A673 (cell line): ENCODE data around the gene SLC44A1. TPM values are rescaled to one million over a fixed set of nuclear protein-coding genes. Genes with fewer than 3 reads are reported as not detected.

Source experiments
- BruUV-seq: library from RNA; stranded (reverse); fragments of 400-500 nt; replicated peaks from 2 replicates; lab custom pipeline; 2021; lab: Mats Ljungman, UMichigan
- CTCF ChIA-PET: fragments of 300-600 bp; sonication (Branson Sonifier 250); formaldehyde crosslinking; loops from one replicate; lab custom pipeline; 2022; ENCODE audit warnings: antibody characterized with exemption; lab: Charles Lee
- POLR2A ChIA-PET: fragments of 300-600 bp; sonication (Branson Sonifier 250); formaldehyde crosslinking; loops from one replicate; lab custom pipeline; 2022; ENCODE audit warnings: antibody characterized with exemption; ENCODE audit not compliant: low non-redundant PET; lab: Charles Lee
- DNase-seq: peaks from one replicate; pipeline ENCODE4 v3.0.0-alpha.2; 2015; ENCODE audit warnings: low spot score
- H3K27ac ChIP-seq: fragments of 200-600 bp; sonication (generic); 2 replicates; pipeline ENCODE4 v1.5.1; 2016; ENCODE audit warnings: mixed run types, low read depth, mild to moderate bottlenecking, mixed read lengths, antibody characterized with exemption, low read length; ENCODE audit not compliant: poor library complexity, severe bottlenecking
- H3K27me3 ChIP-seq: fragments of 200-600 bp; sonication (generic); replicated peaks from 2 replicates; pipeline ENCODE4 v1.6.1; 2017; ENCODE audit warnings: mixed run types, low read depth, mild to moderate bottlenecking, mixed read lengths, antibody characterized with exemption, low read length; ENCODE audit not compliant: insufficient read depth, poor library complexity
- H3K36me3 ChIP-seq: fragments of 200-600 bp; sonication (generic); 2 replicates; pipeline ENCODE4 v1.6.1; 2016; ENCODE audit warnings: mixed run types, mild to moderate bottlenecking, mixed read lengths, antibody characterized with exemption, low read length; ENCODE audit not compliant: insufficient read depth, poor library complexity, severe bottlenecking
- H3K4me1 ChIP-seq: fragments of 200-600 bp; sonication (generic); 2 replicates; pipeline ENCODE4 v1.6.1; 2017; ENCODE audit warnings: mixed run types, mild to moderate bottlenecking, mixed read lengths, antibody characterized with exemption, low read length; ENCODE audit not compliant: insufficient read depth, poor library complexity, severe bottlenecking
- H3K4me3 ChIP-seq: fragments of 200-600 bp; sonication (generic); 2 replicates; pipeline ENCODE4 v1.5.1; 2016; ENCODE audit warnings: low read depth, mixed run types, mild to moderate bottlenecking, mixed read lengths, low read length; ENCODE audit not compliant: poor library complexity, severe bottlenecking
- H3K9me3 ChIP-seq: fragments of 200-600 bp; sonication (generic); 2 replicates; pipeline ENCODE4 v1.6.1; 2016; ENCODE audit warnings: mixed run types, low read depth, mild to moderate bottlenecking, mixed read lengths, antibody characterized with exemption, low read length; ENCODE audit not compliant: poor library complexity, severe bottlenecking
- CTCF ChIP-seq: fragments of 300-800, 200-600 bp; sonication (generic); conservative IDR thresholded peaks from 2 replicates; pipeline ENCODE4 v1.5.1; 2017; ENCODE audit warnings: low read depth, mild to moderate bottlenecking, antibody characterized with exemption, low read length, moderate library complexity, mixed read lengths
- EZH2 ChIP-seq: fragments of 200-600 bp; sonication (generic); IDR thresholded peaks from 2 replicates; pipeline ENCODE4 v1.6.1; 2017; ENCODE audit warnings: borderline replicate concordance, low read depth, mild to moderate bottlenecking, mixed read lengths, antibody characterized with exemption, low read length; ENCODE audit not compliant: poor library complexity, severe bottlenecking
- intact Hi-C: fragments of 100-400 bp; cut with micrococcal nuclease; formaldehyde crosslinking; loops from one replicate; pipeline ENCODE4 v1.10.0; 2022; ENCODE audit not compliant: unreplicated experiment
- total RNA-seq: library from RNA; stranded (reverse); gene quantifications from 2 replicates; pipeline ENCODE4 v1.2.3, GENCODE V29; 2021

Gene SLC44A1
- total RNA-seq, 1 experiment from 2014 or later, result 11.9 TPM

DNA sequence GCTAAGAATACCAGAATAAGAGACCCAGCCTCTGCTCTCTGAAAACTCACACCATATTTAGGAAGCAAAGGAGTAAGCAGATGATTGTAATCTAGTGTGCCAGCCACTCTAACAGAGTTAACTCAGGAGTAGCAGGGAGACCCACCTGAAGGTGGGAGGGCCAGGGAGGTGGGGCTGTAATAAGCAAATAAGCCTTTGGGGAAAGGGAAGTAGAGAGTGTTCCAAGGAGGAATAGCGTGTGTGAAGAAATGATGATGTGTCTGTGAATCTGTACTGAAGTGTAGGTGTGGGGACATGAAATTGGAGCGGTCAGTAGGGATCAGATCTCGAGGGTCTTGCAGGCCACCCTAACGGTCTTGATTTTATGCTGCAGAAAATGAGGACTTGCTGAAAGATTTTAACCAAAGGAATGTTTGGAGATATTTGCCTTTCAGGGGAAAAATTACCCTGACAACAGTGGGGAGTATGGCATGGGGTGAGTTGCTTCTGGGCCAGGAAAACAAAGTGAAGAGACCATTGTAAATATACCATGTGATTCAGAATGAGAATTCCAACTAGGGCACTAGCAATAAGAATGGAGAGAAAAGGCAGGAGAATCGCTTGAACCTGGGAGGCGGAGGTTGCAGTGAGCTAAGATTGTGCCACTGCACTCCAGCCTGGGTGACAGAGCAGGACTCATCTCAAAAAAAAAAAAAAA is 159.2 kb downstream of the SLC44A1 start:
- no TSS peak for BruUV-seq
- intact Hi-C loops, result no loop called here
- H3K4me3 ChIP-seq, result no peak overlapping the region
- no peaks in the 10 kb centered on the region for H3K4me1 ChIP-seq
- peaks cover 2% of the 10 kb centered on the region for H3K27me3 ChIP-seq
- POLR2A ChIA-PET, result no interaction called here
- no peak overlapping the region for H3K27ac ChIP-seq
- no peaks in the 10 kb centered on the region for H3K9me3 ChIP-seq
- TF ChIP-seq EZH2, result no peak
- TF ChIP-seq CTCF, result no peak
- DNase-seq, result no peak
- CTCF ChIA-PET, result no interaction called here
- H3K36me3 ChIP-seq, result no peaks in the 10 kb centered on the region

DNA sequence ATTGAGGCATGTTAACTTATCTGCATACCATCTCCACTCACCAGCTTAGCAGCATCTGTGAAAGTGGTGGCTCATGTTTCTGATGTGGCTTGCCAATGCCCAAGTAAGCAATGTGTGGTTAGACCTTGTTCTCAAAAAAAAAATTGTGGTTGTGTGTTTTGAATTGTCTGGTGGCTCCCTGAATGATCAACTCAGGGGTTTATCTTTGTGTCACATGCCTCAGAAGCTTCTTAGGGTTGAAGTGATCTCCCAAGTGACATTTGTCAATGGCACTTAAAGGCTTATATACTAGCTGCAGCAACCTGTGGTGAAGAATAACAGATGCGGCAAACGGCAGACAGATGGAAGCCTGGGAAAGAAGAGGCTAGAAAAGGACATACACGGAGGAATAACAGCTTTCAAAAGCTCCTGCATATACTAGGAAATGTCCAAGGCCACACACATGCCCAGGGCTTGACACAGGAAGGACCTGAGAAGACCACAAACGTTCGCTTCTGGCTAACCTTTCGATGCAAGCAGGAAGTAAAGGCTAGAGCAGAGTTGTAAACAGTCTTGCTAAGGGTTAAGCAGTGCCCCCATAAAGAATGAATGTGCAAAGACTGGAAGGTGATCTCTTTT is 161.2 kb downstream of the SLC44A1 start:
- H3K27me3 ChIP-seq, result peaks cover 2% of the 10 kb centered on the region
- intact Hi-C loops, result no loop called here

DNA sequence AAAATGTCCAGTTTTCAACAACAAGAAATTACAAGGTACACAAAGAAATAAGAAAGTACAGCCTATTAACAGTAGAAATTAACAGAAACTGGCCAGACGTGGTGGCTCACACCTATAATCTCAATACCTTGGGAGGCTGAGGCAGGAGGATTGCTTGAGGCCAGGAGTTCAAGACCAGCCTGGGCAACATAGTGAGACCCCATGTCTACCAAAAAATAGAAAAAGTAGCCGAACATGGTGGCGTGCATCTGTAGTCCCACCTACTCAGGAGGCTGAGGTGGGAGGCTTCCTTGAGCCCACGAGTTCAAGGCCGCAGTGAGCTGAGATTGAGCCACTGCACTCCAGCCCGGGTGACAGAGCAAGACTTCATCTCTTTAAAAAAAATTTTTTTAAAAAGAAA is 161.9 kb downstream of the SLC44A1 start:
- H3K36me3 ChIP-seq, result no peaks in the 10 kb centered on the region
- ChIA-PET CTCF (no interaction called here), POLR2A (no interaction called here)
- H3K4me1 ChIP-seq, result no peaks in the 10 kb centered on the region
- no peak for DNase-seq
- no TSS peak for BruUV-seq
- H3K4me3 ChIP-seq, result no peak overlapping the region
- H3K27ac ChIP-seq, result no peak overlapping the region
- TF ChIP-seq CTCF (no peak), EZH2 (no peak)
- H3K27me3 ChIP-seq, result peaks cover 2% of the 10 kb centered on the region
- no peaks in the 10 kb centered on the region for H3K9me3 ChIP-seq
- intact Hi-C loops, result no loop called here

More for the DNA sequence above, 161.2 kb downstream of the SLC44A1 start:
- CTCF ChIA-PET, result interaction anchor here (0.5 kb wide), 1 partner anchor 15 kb away, joined by 3 read pairs; no protein-coding TSS in a partner anchor
- no peaks in the 10 kb centered on the region for H3K4me1 ChIP-seq
- POLR2A ChIA-PET, result no interaction called here
- H3K36me3 ChIP-seq, result no peaks in the 10 kb centered on the region
- no peak for TF ChIP-seq CTCF
- TF ChIP-seq EZH2, result no peak
- H3K9me3 ChIP-seq, result no peaks in the 10 kb centered on the region
- no peak overlapping the region for H3K27ac ChIP-seq
- BruUV-seq, result no TSS peak
- no peak overlapping the region for H3K4me3 ChIP-seq
- no peak for DNase-seq
